IMR-90 (cell line): ENCODE results near the gene CRYBG3. TPM values are rescaled to one million over a fixed set of nuclear protein-coding genes. Genes with fewer than 3 reads are reported as not detected.

Experiments used
- ATAC-seq: fragments of 200-7000 bp; cut with Tn5 transposase; 2 replicates; pipeline ENCODE4 v1.9.1; 2020; ENCODE audit warnings: low read depth, mild to moderate bottlenecking, moderate library complexity
- BruUV-seq: library from RNA; stranded (reverse); fragments of 400-500 nt; replicated peaks from 2 replicates; lab custom pipeline; 2021; lab: Mats Ljungman, UMichigan
- CTCF ChIA-PET: fragments of 300-600 bp; formaldehyde crosslinking; extraction: SDS; loops from one replicate; lab custom pipeline; 2021; ENCODE audit warnings: antibody characterized with exemption; lab: Yijun Ruan, JAX
- POLR2A ChIA-PET: fragments of 300-600 bp; sonication (Branson Sonifier 250); formaldehyde crosslinking; loops from one replicate; lab custom pipeline; 2022; ENCODE audit warnings: antibody characterized with exemption; ENCODE audit not compliant: unreplicated experiment; lab: Charles Lee
- DNase-seq: peaks from one replicate; pipeline ENCODE4 v3.0.0; 2013
- H2AFZ ChIP-seq: replicated peaks from 2 replicates; pipeline ENCODE3; 2013; ENCODE audit warnings: low read length, mild to moderate bottlenecking; ENCODE audit not compliant: poor library complexity
- H2AK5ac ChIP-seq: 2 replicates; pipeline ENCODE4 v1.6.1; 2013; ENCODE audit warnings: low read depth, low read length, inconsistent platforms
- H2AK9ac ChIP-seq: replicated peaks from 2 replicates; pipeline ENCODE3; 2013; ENCODE audit warnings: mild to moderate bottlenecking, low read depth, low read length, moderate library complexity; ENCODE audit not compliant: poor library complexity
- H2BK120ac ChIP-seq: 2 replicates; pipeline ENCODE4 v1.6.1; 2013; ENCODE audit warnings: low read depth, low read length, inconsistent platforms
- H2BK15ac ChIP-seq: 3 replicates; pipeline ENCODE4 v1.6.1; 2013; ENCODE audit warnings: low read depth, low read length, inconsistent platforms
- H2BK20ac ChIP-seq: 2 replicates; pipeline ENCODE4 v1.6.1; 2013; ENCODE audit warnings: low read depth, mild to moderate bottlenecking, inconsistent platforms, low read length, moderate library complexity
- H2BK5ac ChIP-seq: 2 replicates; pipeline ENCODE4 v1.6.1; 2013; ENCODE audit warnings: mild to moderate bottlenecking, low read depth, low read length, inconsistent platforms; ENCODE audit not compliant: poor library complexity, severe bottlenecking
- H3K14ac ChIP-seq: replicated peaks from 2 replicates; pipeline ENCODE4 v1.6.1; 2013; ENCODE audit warnings: low read depth, low read length, inconsistent platforms
- H3K18ac ChIP-seq: 2 replicates; pipeline ENCODE4 v1.6.1; 2013; ENCODE audit warnings: low read depth, low read length, control low read depth
- H3K23ac ChIP-seq: 2 replicates; pipeline ENCODE4 v1.6.1; 2013; ENCODE audit warnings: low read depth, low read length, inconsistent platforms
- H3K27ac ChIP-seq: 2 replicates; pipeline ENCODE4 v1.5.1; 2013; ENCODE audit warnings: mild to moderate bottlenecking, control low read depth, low read length; ENCODE audit not compliant: insufficient read depth
- H3K27me3 ChIP-seq: 2 replicates; pipeline ENCODE4 v1.6.1; 2013; ENCODE audit warnings: low read length; ENCODE audit not compliant: control insufficient read depth, insufficient read depth
- H3K36me3 ChIP-seq: 2 replicates; pipeline ENCODE4 v1.6.1; 2013; ENCODE audit warnings: low read length, mixed read lengths; ENCODE audit not compliant: control insufficient read depth, insufficient read depth
- H3K4ac ChIP-seq: 2 replicates; pipeline ENCODE4 v1.6.1; 2013; ENCODE audit warnings: low read depth, low read length, inconsistent platforms
- H3K4me1 ChIP-seq: 2 replicates; pipeline ENCODE4 v1.6.1; 2013; ENCODE audit warnings: low read length, mixed read lengths; ENCODE audit not compliant: control insufficient read depth, insufficient read depth
- H3K4me2 ChIP-seq: 2 replicates; pipeline ENCODE4 v1.6.1; 2013; ENCODE audit warnings: low read depth, mild to moderate bottlenecking, control low read depth, low read length, moderate library complexity
- H3K4me3 ChIP-seq: 2 replicates; pipeline ENCODE4 v1.5.1; 2013; ENCODE audit warnings: low read depth, mild to moderate bottlenecking, control low read depth, low read length, moderate library complexity; ENCODE audit not compliant: insufficient read depth
- H3K56ac ChIP-seq: 2 replicates; pipeline ENCODE4 v1.6.1; 2013; ENCODE audit warnings: low read length, inconsistent platforms; ENCODE audit not compliant: insufficient read depth; ENCODE audit errors: extremely low read depth
- H3K79me1 ChIP-seq, 2 experiments: 2 replicates each; pipeline ENCODE4 v1.6.1; 2013; ENCODE audit warnings: low read length in 2 of 2, inconsistent platforms in 1 of 2, low read depth in 1 of 2
- H3K9ac ChIP-seq: 2 replicates; pipeline ENCODE4 v1.6.1; 2013; ENCODE audit warnings: low read depth, low read length, control low read depth
- H3K9me1 ChIP-seq: 2 replicates; pipeline ENCODE4 v1.6.1; 2013; ENCODE audit warnings: low read length, inconsistent platforms; ENCODE audit not compliant: insufficient read depth
- H3K9me3 ChIP-seq: 2 replicates; pipeline ENCODE4 v1.6.1; 2013; ENCODE audit warnings: low read length; ENCODE audit not compliant: control insufficient read depth, insufficient read depth
- H4K20me1 ChIP-seq: 2 replicates; pipeline ENCODE4 v1.6.1; 2013; ENCODE audit warnings: low read length, inconsistent platforms; ENCODE audit not compliant: insufficient read depth
- H4K5ac ChIP-seq: 2 replicates; pipeline ENCODE4 v1.6.1; 2013; ENCODE audit warnings: mild to moderate bottlenecking, low read depth, low read length, control low read depth
- H4K8ac ChIP-seq, 2 experiments: 2 replicates each; pipeline ENCODE4 v1.6.1; 2013; ENCODE audit warnings: low read depth in 2 of 2, low read length in 2 of 2, control low read depth in 1 of 2, inconsistent platforms in 1 of 2
- H4K91ac ChIP-seq: 2 replicates; pipeline ENCODE4 v1.6.1; 2013; ENCODE audit warnings: low read depth, low read length, inconsistent platforms; ENCODE audit not compliant: insufficient read depth
- BHLHE40 ChIP-seq: fragments of 150-350 bp; IDR thresholded peaks from 2 replicates; pipeline ENCODE4 v1.6.1; 2016; ENCODE audit warnings: mild to moderate bottlenecking, low read depth, low read length
- CEBPB ChIP-seq: IDR thresholded peaks from 2 replicates; pipeline ENCODE4 v1.6.1; 2012; ENCODE audit warnings: low read depth, low read length, improper control_type of control experiment
- CTCF ChIP-seq: conservative IDR thresholded peaks from 2 replicates; pipeline ENCODE4 v1.5.1; 2012; ENCODE audit warnings: mild to moderate bottlenecking, low read depth, low read length, improper control_type of control experiment
- FOS ChIP-seq: fragments of 150-350 bp; IDR thresholded peaks from 2 replicates; pipeline ENCODE4 v1.6.1; 2016; ENCODE audit warnings: low read depth, low read length
- MXI1 ChIP-seq: IDR thresholded peaks from 2 replicates; pipeline ENCODE4 v1.6.1; 2012; ENCODE audit warnings: low read depth, mild to moderate bottlenecking, low read length, moderate library complexity, borderline replicate concordance
- NFE2L2 ChIP-seq: fragments of 150-350 bp; IDR thresholded peaks from 2 replicates; pipeline ENCODE4 v1.6.1; 2016; ENCODE audit warnings: low read depth, mild to moderate bottlenecking, low read length
- POLR2A ChIP-seq: IDR thresholded peaks from 2 replicates; pipeline ENCODE4 v1.6.1; 2012; ENCODE audit warnings: mild to moderate bottlenecking, low read depth, low read length
- RAD21 ChIP-seq: IDR thresholded peaks from 2 replicates; pipeline ENCODE4 v1.6.1; 2012; ENCODE audit warnings: low read length, improper control_type of control experiment
- RCOR1 ChIP-seq: IDR thresholded peaks from 2 replicates; pipeline ENCODE4 v1.6.1; 2012; ENCODE audit warnings: mild to moderate bottlenecking, low read length, improper control_type of control experiment; ENCODE audit not compliant: insufficient replicate concordance
- RFX5 ChIP-seq: IDR thresholded peaks from 2 replicates; pipeline ENCODE4 v1.8.0; 2012; ENCODE audit warnings: low read depth, mild to moderate bottlenecking, low read length, moderate library complexity
- SMC3 ChIP-seq: fragments of 150-350 bp; IDR thresholded peaks from 2 replicates; pipeline ENCODE4 v1.6.1; 2016; ENCODE audit warnings: low read depth, mild to moderate bottlenecking, antibody characterized with exemption, low read length, moderate library complexity
- WGBS, 2 experiments: methylation state at CpG; one replicate each; pipeline versions ENCODE4 v1.1.5 to v1.1.7; 2013; ENCODE audit warnings: missing lambda C conversion rate in 2 of 2; ENCODE audit not compliant: insufficient read length in 1 of 2; ENCODE audit errors: extremely low coverage in 2 of 2; 5-methylcytosine and 5-hydroxymethylcytosine counted together
- dilution Hi-C: fragments of 300-500 bp; cut with HindIII; formaldehyde crosslinking; loops from one replicate; pipeline ENCODE4 v1.14.3; 2018; ENCODE audit warnings: low sequenced_read_pairs; ENCODE audit not compliant: unreplicated experiment
- in situ Hi-C: fragments of 300-500 bp; cut with MboI; formaldehyde crosslinking; loops from 3 replicates; pipeline ENCODE4 v1.14.3; 2019; ENCODE audit warnings: low sequenced_read_pairs, inconsistent platforms, mixed read lengths
- intact Hi-C: fragments of 100-400 bp; cut with micrococcal nuclease; formaldehyde crosslinking; loops from 2 replicates; pipeline ENCODE4 v1.10.0; 2022
- polyA plus RNA-seq, 3 experiments: library from polyadenylated mRNA; depleted of rRNA; stranded (reverse); fragments of >200 nt; gene quantifications; 2 replicates each; pipeline ENCODE4 v1.2.3, GENCODE V29; 2012; ENCODE audit warnings: low replicate concordance in 1 of 3
- total RNA-seq: library from RNA; depleted of rRNA; stranded (reverse); fragments of >200 nt; gene quantifications from 2 replicates; pipeline ENCODE4 v1.2.3, GENCODE V29; 2012
- TF ChIP-seq, protein P1 (sequence below): fragments of 150-350 bp; IDR thresholded peaks from 2 replicates; pipeline ENCODE4 v1.6.1; 2017; ENCODE audit warnings: mild to moderate bottlenecking, antibody characterized with exemption, low read length, low read depth
- TF ChIP-seq, protein P2 (sequence below): fragments of 150-350 bp; IDR thresholded peaks from 2 replicates; pipeline ENCODE4 v1.6.1; 2016; ENCODE audit warnings: low read depth, mild to moderate bottlenecking, low read length, moderate library complexity, borderline replicate concordance

The CRYBG3 gene
- total and polyA plus RNA-seq, 2 of the 4 experiments (the other 2 are of a cell fraction) = 4.9 to 26.2 TPM

- dilution Hi-C loops = no loop called here
- H2AFZ ChIP-seq = no peak overlapping the region
- H2BK120ac ChIP-seq = no peak overlapping the region
- H3K18ac ChIP-seq = no peak overlapping the region
- H4K8ac ChIP-seq = no peak overlapping the region
- H4K5ac ChIP-seq = no peak overlapping the region
- H3K27ac ChIP-seq = no peak overlapping the region
- intact Hi-C loops = no loop called here
- H4K91ac ChIP-seq = no peak overlapping the region
- no TSS peak for BruUV-seq
- ATAC-seq = no peak
- POLR2A ChIA-PET = no interaction called here
- no peak overlapping the region for H3K9ac ChIP-seq
- no peak overlapping the region for H2AK5ac ChIP-seq
- H3K4me3 ChIP-seq = no peak overlapping the region
- WGBS, 2 experiments = no CpG with 5 or more reads among the region's 2 CpGs
- no peaks in the 10 kb centered on the region for H3K36me3 ChIP-seq
- no peak overlapping the region for H3K56ac ChIP-seq
- no peaks in the 10 kb centered on the region for H3K79me1 ChIP-seq
- H3K14ac ChIP-seq = no peak overlapping the region
- H3K9me1 ChIP-seq = no peaks in the 10 kb centered on the region
- H2BK20ac ChIP-seq = no peak overlapping the region
- no peak overlapping the region for H3K4me2 ChIP-seq
- TF ChIP-seq RFX5 (no peak), BHLHE40 (no peak), RCOR1 (no peak), NFE2L2 (no peak), CEBPB (no peak), SMC3 (no peak), MXI1 (no peak), RAD21 (no peak), POLR2A (no peak), FOS (no peak), CTCF (no peak)
- TF ChIP-seq, protein P1, sequence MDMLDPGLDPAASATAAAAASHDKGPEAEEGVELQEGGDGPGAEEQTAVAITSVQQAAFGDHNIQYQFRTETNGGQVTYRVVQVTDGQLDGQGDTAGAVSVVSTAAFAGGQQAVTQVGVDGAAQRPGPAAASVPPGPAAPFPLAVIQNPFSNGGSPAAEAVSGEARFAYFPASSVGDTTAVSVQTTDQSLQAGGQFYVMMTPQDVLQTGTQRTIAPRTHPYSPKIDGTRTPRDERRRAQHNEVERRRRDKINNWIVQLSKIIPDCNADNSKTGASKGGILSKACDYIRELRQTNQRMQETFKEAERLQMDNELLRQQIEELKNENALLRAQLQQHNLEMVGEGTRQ = no peak
- TF ChIP-seq, protein P2, sequence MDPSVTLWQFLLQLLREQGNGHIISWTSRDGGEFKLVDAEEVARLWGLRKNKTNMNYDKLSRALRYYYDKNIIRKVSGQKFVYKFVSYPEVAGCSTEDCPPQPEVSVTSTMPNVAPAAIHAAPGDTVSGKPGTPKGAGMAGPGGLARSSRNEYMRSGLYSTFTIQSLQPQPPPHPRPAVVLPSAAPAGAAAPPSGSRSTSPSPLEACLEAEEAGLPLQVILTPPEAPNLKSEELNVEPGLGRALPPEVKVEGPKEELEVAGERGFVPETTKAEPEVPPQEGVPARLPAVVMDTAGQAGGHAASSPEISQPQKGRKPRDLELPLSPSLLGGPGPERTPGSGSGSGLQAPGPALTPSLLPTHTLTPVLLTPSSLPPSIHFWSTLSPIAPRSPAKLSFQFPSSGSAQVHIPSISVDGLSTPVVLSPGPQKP = no peak
- H3K23ac ChIP-seq = no peak overlapping the region
- peaks cover 3% of the 10 kb centered on the region; the same call in 1 of the 2 replicates for H3K27me3 ChIP-seq
- no peaks in the 10 kb centered on the region for H4K20me1 ChIP-seq
- no peak overlapping the region for H2AK9ac ChIP-seq
- in situ Hi-C loops = no loop called here
- no peak overlapping the region for H2BK5ac ChIP-seq
- no peaks in the 10 kb centered on the region for H3K4me1 ChIP-seq
- H2BK15ac ChIP-seq = no peak overlapping the region
- no peaks in the 10 kb centered on the region for H3K9me3 ChIP-seq
- no peak overlapping the region for H3K4ac ChIP-seq
- CTCF ChIA-PET = no interaction called here
- no peak for DNase-seq
Measured at GRCh38 chr3:97993526-97993925, 171.7 kb downstream of the CRYBG3 start.
